Measurements from ENCODE around the gene RUSF1.

The RUSF1 gene

DNA sequence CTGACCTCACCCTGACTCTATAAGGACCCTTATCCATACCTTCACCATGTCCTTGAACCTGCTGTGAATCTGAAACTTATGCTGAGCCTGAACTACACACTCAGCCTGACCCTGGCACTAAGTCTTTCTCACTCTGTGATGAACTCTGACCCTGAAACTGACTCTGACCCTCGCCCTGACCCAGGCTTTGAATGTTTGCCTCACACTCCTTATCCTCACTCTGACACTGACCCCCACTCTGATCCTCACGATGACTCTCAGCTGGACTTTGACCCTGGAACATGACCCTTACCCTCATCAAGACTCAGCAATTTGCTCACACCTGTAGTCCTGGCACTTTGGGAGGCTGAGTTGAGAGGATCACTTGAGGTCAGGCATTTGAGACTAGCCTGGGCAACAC lies 23.9 kb upstream of the RUSF1 start:
- TF ChIP-seq, protein P1, sequence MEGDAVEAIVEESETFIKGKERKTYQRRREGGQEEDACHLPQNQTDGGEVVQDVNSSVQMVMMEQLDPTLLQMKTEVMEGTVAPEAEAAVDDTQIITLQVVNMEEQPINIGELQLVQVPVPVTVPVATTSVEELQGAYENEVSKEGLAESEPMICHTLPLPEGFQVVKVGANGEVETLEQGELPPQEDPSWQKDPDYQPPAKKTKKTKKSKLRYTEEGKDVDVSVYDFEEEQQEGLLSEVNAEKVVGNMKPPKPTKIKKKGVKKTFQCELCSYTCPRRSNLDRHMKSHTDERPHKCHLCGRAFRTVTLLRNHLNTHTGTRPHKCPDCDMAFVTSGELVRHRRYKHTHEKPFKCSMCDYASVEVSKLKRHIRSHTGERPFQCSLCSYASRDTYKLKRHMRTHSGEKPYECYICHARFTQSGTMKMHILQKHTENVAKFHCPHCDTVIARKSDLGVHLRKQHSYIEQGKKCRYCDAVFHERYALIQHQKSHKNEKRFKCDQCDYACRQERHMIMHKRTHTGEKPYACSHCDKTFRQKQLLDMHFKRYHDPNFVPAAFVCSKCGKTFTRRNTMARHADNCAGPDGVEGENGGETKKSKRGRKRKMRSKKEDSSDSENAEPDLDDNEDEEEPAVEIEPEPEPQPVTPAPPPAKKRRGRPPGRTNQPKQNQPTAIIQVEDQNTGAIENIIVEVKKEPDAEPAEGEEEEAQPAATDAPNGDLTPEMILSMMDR (conservative IDR thresholded peaks at IDR 0.05), result no peak

DNA sequence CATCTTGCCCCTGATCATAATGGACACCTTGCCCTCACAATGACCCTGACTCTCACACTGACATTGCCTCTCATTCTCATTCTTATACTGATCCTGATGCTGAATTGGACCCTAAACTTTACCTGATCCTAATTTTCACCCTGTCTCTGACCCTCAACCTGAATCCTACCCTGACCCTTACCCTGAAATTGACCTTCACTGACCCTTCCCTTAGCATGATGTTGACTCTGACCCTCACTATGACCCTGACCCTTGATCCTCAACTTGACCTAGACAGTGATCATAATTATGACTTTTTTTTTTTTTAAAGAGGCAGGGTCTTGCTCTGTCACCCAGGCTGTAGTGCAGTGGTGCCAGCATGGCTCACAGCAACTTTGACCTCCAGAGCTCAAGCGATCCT lies 22.9 kb upstream of the RUSF1 start:
- TF ChIP-seq, protein P1 (conservative IDR thresholded peaks at IDR 0.05), result no peak

More for the DNA sequence above, 23.9 kb upstream of the RUSF1 start:
- H3K27ac ChIP-seq, result no peak overlapping the region

DNA sequence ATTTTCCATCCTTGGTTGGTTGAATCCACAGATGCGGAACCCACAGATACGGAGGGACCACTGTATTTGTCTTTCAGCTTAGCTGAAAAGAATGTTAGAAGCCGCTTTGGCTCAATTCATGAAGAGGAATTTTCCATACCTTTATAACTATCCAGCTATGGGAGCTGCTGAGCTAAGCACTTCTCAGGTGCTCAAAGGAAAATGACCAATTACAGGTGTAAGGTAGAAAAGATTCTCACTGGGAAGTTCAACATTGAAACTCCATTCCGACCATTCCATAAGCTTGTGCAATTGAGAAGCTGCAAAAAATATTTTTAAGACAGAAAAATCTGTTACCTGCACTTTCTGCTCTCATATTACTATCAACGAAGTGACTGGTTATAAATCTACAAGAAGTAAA lies 22.2 kb upstream of the RUSF1 start:
- H3K27ac ChIP-seq, result no peak overlapping the region
- TF ChIP-seq, protein P1 (conservative IDR thresholded peaks at IDR 0.05), result no peak

More for the DNA sequence above, 22.9 kb upstream of the RUSF1 start:
- H3K27ac ChIP-seq, result no peak overlapping the region

DNA sequence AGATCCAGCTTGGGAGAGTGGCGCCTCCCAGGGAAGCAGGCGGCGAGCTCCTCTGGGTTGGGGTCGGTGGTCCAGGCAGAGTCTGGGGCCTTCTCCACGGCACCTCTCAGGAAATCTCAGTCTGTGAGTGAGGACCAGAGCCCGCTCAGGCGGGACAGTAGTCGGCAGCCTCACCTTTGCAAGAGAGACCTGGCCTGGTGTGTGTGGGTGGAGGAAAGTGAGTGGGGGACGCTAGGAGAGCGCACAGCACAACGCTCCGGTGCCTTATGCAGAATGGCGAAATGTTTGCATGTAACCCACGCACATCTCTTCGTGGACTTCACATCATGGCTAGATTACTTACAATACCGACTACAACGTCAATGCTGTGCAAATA lies 21.7 kb upstream of the RUSF1 start:
- TF ChIP-seq, protein P1 (conservative IDR thresholded peaks at IDR 0.05), result no peak
- no peak overlapping the region for H3K27ac ChIP-seq

DNA sequence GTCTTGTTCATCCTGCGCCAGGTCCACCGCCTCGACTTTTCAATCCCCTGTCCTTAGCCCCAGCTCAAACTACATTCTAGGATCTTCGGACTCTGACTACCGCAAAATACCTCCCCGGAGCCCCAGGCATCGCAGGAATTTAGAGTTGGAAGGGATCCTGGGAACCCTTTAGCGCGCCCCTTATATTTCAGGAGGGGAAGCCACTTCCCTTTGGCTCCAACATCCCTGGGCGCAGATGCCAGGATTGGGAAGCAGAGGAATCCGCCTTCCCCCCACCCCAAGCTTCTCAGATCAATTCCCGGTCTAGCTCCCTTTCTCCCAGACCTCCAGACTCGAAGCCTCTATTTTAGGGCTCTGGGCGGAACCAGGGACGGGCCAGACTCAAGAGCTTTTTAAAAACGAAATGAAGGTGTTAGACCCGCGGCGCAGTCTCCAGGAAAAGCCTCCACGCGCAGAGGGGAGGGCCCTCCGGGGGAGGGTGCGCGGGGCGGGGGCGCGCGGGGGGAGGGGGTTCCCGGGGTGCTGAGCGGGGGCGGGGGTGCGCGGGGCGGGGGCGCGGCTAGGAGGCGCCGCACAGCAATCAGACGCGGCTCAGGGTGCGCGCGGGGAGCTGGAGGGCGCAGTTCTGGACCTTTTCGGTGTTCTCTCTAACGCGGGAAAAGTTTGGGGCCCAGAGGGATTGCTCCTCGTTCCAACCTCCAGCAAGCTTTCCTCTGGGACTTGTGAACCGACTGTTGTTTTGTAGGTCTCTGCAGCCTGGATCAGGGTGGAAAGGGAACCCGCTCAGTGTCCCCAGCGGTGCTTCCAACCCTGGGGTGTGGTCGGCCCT lies 21.1 kb upstream of the RUSF1 start:
- no peak overlapping the region for H3K27ac ChIP-seq
- TF ChIP-seq, protein P1 (conservative IDR thresholded peaks at IDR 0.05), result no peak

DNA sequence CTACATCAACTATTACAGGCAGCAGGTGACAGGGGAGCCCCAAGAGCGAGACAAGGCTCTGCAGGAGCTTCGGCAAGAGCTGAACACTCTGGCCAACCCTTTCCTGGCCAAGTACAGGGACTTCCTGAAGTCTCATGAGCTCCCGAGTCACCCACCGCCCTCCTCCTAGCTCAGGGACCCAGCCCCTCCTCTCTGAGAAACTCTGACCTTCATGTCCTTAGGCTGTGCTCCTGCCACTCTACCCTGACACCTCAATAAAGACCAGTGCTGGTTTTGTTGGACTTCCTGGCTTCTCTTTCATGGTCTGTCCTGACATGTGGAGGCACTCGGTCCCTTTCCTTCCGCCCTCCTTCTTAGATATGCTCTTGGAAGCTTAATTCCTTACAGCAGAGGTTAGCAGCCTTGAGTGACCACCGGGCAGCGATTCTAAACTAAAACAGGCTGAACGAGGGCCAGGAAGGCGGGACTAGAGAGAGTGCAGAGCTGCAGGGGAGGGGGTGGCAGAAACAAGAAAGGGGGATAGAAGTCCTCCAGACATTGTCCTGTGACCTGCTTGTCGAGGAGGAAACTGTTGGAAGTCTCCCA lies 20.4 kb upstream of the RUSF1 start:
- no peak overlapping the region for H3K27ac ChIP-seq
- TF ChIP-seq, protein P1 (conservative IDR thresholded peaks at IDR 0.05), result no peak

DNA sequence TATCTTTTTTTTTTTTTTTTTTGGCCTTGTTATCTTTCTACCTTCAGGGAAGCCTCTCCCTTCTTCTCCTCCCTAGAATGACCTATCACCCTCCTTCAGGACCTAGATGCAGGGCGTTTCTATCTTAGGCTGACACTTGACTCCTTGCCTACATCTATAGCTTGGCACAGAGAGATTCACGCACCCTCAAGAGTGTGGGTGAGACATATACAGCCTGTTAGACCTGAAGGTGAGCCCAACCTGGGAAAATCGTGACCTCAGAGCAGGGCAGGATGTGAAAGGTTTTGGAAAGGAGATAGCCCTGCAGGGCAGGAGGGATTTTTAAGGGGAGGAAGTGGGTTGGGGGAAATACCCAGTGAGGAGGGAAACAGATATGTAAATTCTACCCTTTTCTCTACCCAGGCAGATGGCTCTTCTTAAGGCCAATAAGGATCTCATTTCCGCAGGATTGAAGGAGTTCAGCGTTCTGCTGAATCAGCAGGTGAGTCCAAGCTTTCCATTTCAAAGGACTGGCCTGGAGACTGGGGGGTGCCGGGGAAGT lies 19.6 kb upstream of the RUSF1 start, which contains the start of gene AHSP:
Gene AHSP, plus strand, starts transcription at position 167 of the 541 bp plus-strand sequence. Its CDS starts 240 bp downstream, at position 407.
- TF ChIP-seq, protein P1 (conservative IDR thresholded peaks at IDR 0.05), result no peak
- no peak within 1 kb of the TSS for H3K27ac ChIP-seq

Data from VCaP (cell line).